GM19467 (cell line): Measurements from ENCODE around the gene EDIL3.
"Not testable (repeated sequence)": the region's sequence is repeated elsewhere in the genome, so short reads cannot be mapped to it uniquely, and the experiment has no call there.

Source experiments
- ATAC-seq: cut with Tn5 transposase; IDR thresholded peaks from one replicate; pipeline ENCODE4 v1.9.1; 2021; ENCODE audit warnings: mild to moderate bottlenecking, moderate library complexity; ENCODE audit not compliant: unreplicated experiment

The EDIL3 gene

GRCh38 chr5:84080908-84081307 is 303.8 kb downstream of the EDIL3 start:
- ATAC-seq = no peak

GRCh38 chr5:84072339-84072738 is 312.3 kb downstream of the EDIL3 start:
- no peak for ATAC-seq

GRCh38 chr5:84069608-84070179 is 315.0 kb downstream of the EDIL3 start:
- ATAC-seq = no peak

GRCh38 chr5:84063041-84063440 is 321.6 kb downstream of the EDIL3 start:
- no peak for ATAC-seq

- ATAC-seq = no peak
These were observed 325.0 kb downstream of the EDIL3 start for GRCh38 chr5:84059672-84060071.

GRCh38 chr5:84058561-84058960 is 326.1 kb downstream of the EDIL3 start:
- no peak for ATAC-seq

GRCh38 chr5:84057211-84057610 is 327.5 kb downstream of the EDIL3 start:
- ATAC-seq = no peak

GRCh38 chr5:84045964-84046363 is 338.7 kb downstream of the EDIL3 start:
- no peak for ATAC-seq

GRCh38 chr5:84036842-84037241 is 347.8 kb downstream of the EDIL3 start:
- no peak for ATAC-seq

GRCh38 chr5:84032324-84032723 is 352.4 kb downstream of the EDIL3 start:
- ATAC-seq = no peak

GRCh38 chr5:84028093-84028492 is 356.6 kb downstream of the EDIL3 start:
- no peak for ATAC-seq

- not testable (repeated sequence) for ATAC-seq
These were observed 366.2 kb downstream of the EDIL3 start for GRCh38 chr5:84018521-84018920.

GRCh38 chr5:84017523-84018172 is 367.0 kb downstream of the EDIL3 start:
- ATAC-seq = no peak

- ATAC-seq = no peak
These were observed 368.6 kb downstream of the EDIL3 start for GRCh38 chr5:84016085-84016484.

- ATAC-seq = no peak
These were observed 369.7 kb downstream of the EDIL3 start for GRCh38 chr5:84014966-84015365.

GRCh38 chr5:83993803-83994202 is 390.9 kb downstream of the EDIL3 start:
- no peak for ATAC-seq

- ATAC-seq = no peak
These were observed 393.0 kb downstream of the EDIL3 start for GRCh38 chr5:83991566-83992224.

GRCh38 chr5:83988293-83988685 is 396.4 kb downstream of the EDIL3 start:
- no peak for ATAC-seq

- ATAC-seq = no peak
These were observed 397.0 kb downstream of the EDIL3 start for GRCh38 chr5:83987513-83988292.

- ATAC-seq = no peak
These were observed 400.8 kb downstream of the EDIL3 start for GRCh38 chr5:83983852-83984251.

GRCh38 chr5:83973925-83974815 is 410.5 kb downstream of the EDIL3 start:
- no peak for ATAC-seq
